Suprapubic skin (tissue), 4 donors: ENCODE data around the gene TEX29. TPM values are rescaled to one million over a fixed set of nuclear protein-coding genes. Genes with fewer than 3 reads are reported as not detected.

ENCODE experiments used
- DNase-seq, 2 donors: peaks; one replicate each; pipeline ENCODE4 v3.0.0-alpha.2; 2019; ENCODE audit warnings: low spot score in 2 of 2
- H3K27ac ChIP-seq: fragments of 200-600 bp; sonication (generic); one replicate; pipeline ENCODE4 v1.5.1; 2019
- H3K27me3 ChIP-seq: fragments of 200-600 bp; sonication (generic); one replicate; pipeline ENCODE4 v1.5.1; 2019
- H3K36me3 ChIP-seq: fragments of 200-600 bp; sonication (generic); one replicate; pipeline ENCODE4 v1.5.1; 2019
- H3K4me1 ChIP-seq: fragments of 200-600 bp; sonication (generic); one replicate; pipeline ENCODE4 v1.5.1; 2019
- H3K4me3 ChIP-seq: fragments of 200-600 bp; sonication (generic); one replicate; pipeline ENCODE4 v1.5.1; 2019; ENCODE audit warnings: mild to moderate bottlenecking
- H3K9me3 ChIP-seq: fragments of 200-600 bp; sonication (generic); one replicate; pipeline ENCODE4 v1.5.1; 2019
- CTCF ChIP-seq, 2 donors: fragments of 200-600 bp in 1 of 2; fragments of 450-650 bp in 1 of 2; sonication (generic) in 1 of 2; IDR thresholded peaks; one replicate each; pipeline ENCODE4 v1.5.1; 2016 to 2019; ENCODE audit warnings: antibody characterized with exemption in 2 of 2, mild to moderate bottlenecking in 1 of 2, moderate library complexity in 1 of 2
- EP300 ChIP-seq: sonication (generic); formaldehyde crosslinking; IDR thresholded peaks from one replicate; pipeline ENCODE4 v1.6.1; 2017; ENCODE audit warnings: antibody characterized with exemption
- POLR2A ChIP-seq, 2 donors: fragments of 450-650 bp; IDR thresholded peaks; one replicate each; pipeline ENCODE4 v1.6.1; 2017; ENCODE audit warnings: antibody characterized with exemption in 2 of 2, mild to moderate bottlenecking in 2 of 2, moderate library complexity in 2 of 2
- POLR2AphosphoS5 ChIP-seq, 3 donors: sonication (generic); formaldehyde crosslinking; IDR thresholded peaks; one replicate each; pipeline ENCODE4 v1.6.1; 2017; ENCODE audit warnings: antibody characterized with exemption in 3 of 3
- WGBS: methylation state at CpG from one replicate; pipeline ENCODE4 v1.1.5; 2018; 5-methylcytosine and 5-hydroxymethylcytosine counted together
- total RNA-seq, 4 donors: library from RNA; depleted of rRNA; stranded (reverse); fragments of >200 nt; gene quantifications; one replicate each; pipeline ENCODE4 v1.1.0, GENCODE V29; 2016

Gene TEX29
- total RNA-seq, 4 donors from 2014 or later, result not detected

- DNase-seq, result no peak
- WGBS, result 97% methylated on average over 10 of the region's 10 CpGs
- H3K27me3 ChIP-seq, result no peaks in the 10 kb centered on the region
- H3K36me3 ChIP-seq, result peaks cover 68% of the 10 kb centered on the region
- no peak for TF ChIP-seq CTCF (IDR thresholded peaks at IDR 0.05)
- TF ChIP-seq POLR2AphosphoS5 (IDR thresholded peaks at IDR 0.05), result no peak
- TF ChIP-seq EP300, result no peak
- TF ChIP-seq POLR2A (IDR thresholded peaks at IDR 0.05), result no peak
- peaks cover 19% of the 10 kb centered on the region for H3K4me1 ChIP-seq
- no peak overlapping the region for H3K4me3 ChIP-seq
- H3K9me3 ChIP-seq, result no peaks in the 10 kb centered on the region
- H3K27ac ChIP-seq, result no peak overlapping the region
These were observed 42.2 kb upstream of the TEX29 start for GRCh38 chr13:111278258-111278657.

GRCh38 chr13:111278743-111279652 lies 41.4 kb upstream of the TEX29 start:
- WGBS, result 96% methylated on average over 17 of the region's 17 CpGs
- no peak overlapping the region for H3K4me3 ChIP-seq
- no peak overlapping the region for H3K27ac ChIP-seq
- TF ChIP-seq POLR2A (IDR thresholded peaks at IDR 0.05), result no peak
- no peak for TF ChIP-seq CTCF (IDR thresholded peaks at IDR 0.05)
- no peak for TF ChIP-seq POLR2AphosphoS5 (IDR thresholded peaks at IDR 0.05)
- TF ChIP-seq EP300, result no peak
- H3K36me3 ChIP-seq, result peaks cover 69% of the 10 kb centered on the region
- no peak for DNase-seq
- H3K4me1 ChIP-seq, result peaks cover 19% of the 10 kb centered on the region
- H3K27me3 ChIP-seq, result no peaks in the 10 kb centered on the region
- no peaks in the 10 kb centered on the region for H3K9me3 ChIP-seq

GRCh38 chr13:111280226-111280625 lies 40.2 kb upstream of the TEX29 start:
- Histone ChIP-seq H3K4me1 (peaks cover 19% of the 10 kb centered on the region), H3K4me3 (no peak overlapping the region), H3K36me3 (peaks cover 80% of the 10 kb centered on the region), H3K27me3 (no peaks in the 10 kb centered on the region), H3K9me3 (no peaks in the 10 kb centered on the region), H3K27ac (no peak overlapping the region)
- no peak for DNase-seq
- WGBS, result 66% methylated on average over 12 of the region's 12 CpGs
- TF ChIP-seq POLR2AphosphoS5 (IDR thresholded peaks at IDR 0.05) (no peak), POLR2A (IDR thresholded peaks at IDR 0.05) (no peak), EP300 (no peak), CTCF (IDR thresholded peaks at IDR 0.05) (no peak)

GRCh38 chr13:111280681-111281585 lies 39.5 kb upstream of the TEX29 start:
- 79% methylated on average over 12 of the region's 12 CpGs for WGBS
- no peak overlapping the region for H3K27ac ChIP-seq
- no peak overlapping the region for H3K4me3 ChIP-seq
- peaks cover 80% of the 10 kb centered on the region for H3K36me3 ChIP-seq
- DNase-seq, result no peak
- no peaks in the 10 kb centered on the region for H3K27me3 ChIP-seq
- H3K9me3 ChIP-seq, result no peaks in the 10 kb centered on the region
- TF ChIP-seq POLR2A (IDR thresholded peaks at IDR 0.05) (no peak), POLR2AphosphoS5 (IDR thresholded peaks at IDR 0.05) (no peak), EP300 (no peak), CTCF (IDR thresholded peaks at IDR 0.05) (no peak)
- H3K4me1 ChIP-seq, result peaks cover 19% of the 10 kb centered on the region
